8988T (cell line): Measurements from ENCODE around the gene IKZF2.

Source experiments
- DNase-seq: peaks from one replicate; pipeline ENCODE4 v3.0.0; 2011

The IKZF2 gene

DNA sequence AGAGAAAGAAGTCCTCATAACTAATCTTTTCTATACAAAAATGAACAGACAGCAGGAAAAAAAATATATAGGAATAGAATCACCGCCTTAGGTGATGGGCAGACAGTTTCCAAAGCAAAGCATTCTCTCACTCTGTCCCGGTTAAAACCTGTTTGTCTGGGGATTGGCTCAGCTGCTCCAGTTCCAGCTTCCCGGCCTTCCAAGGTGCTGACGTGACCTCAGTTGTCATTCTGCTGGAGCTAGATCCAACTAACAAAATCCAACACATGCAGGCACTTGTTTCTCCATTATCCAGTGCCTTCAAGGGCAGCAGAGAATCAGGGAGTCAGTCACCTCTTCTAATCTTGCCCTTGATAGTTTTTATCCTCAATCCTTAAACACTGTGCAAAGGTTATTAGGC is 52.8 kb downstream of the IKZF2 start:
- no peak for DNase-seq

DNA sequence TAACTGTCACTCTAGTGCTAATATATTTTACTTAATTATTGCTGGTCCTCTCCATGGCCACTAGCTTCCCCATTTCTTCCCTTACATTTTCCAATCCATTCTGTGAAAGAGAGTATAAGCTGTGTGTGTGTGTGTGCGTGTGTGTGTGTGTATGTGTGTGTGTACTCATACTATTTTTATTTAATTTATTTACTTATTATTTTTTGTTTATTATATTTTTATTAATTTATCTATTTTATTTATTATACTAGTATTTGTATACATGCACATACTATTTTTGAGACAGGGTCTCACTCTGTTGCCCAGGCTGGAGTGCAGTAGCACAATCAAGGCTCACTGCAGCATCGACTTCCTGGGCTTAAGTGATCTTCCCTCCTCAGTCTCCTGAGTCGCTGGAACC is 59.6 kb downstream of the IKZF2 start:
- no peak for DNase-seq

DNA sequence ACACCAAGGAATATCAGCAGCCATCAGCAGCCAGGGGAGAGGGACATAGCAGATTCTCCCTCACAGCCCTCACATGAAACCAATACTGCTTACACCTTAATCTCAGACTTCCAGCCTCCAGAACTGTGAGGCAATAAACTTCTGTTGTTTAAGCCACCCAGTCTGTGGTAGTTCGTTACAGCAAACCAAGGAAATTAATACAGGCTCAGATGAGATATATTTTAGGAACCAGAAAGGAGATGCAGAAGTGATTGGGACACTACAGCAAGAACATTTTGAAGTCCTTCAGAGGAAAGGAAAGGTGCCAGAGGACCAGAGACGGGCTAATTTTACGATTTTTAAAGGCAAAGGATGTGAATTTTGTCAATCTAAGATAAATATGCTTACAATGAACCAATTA is 60.6 kb downstream of the IKZF2 start:
- DNase-seq = no peak

- no peak for DNase-seq
Measured at GRCh38 chr2:213089438-213089837, 62.0 kb downstream of the IKZF2 start.

GRCh38 chr2:213087040-213087439 is 64.4 kb downstream of the IKZF2 start:
- DNase-seq = no peak

- no peak for DNase-seq
Measured at GRCh38 chr2:213086571-213086970, 64.8 kb downstream of the IKZF2 start.

GRCh38 chr2:213086050-213086449 is 65.4 kb downstream of the IKZF2 start:
- no peak for DNase-seq

GRCh38 chr2:213085538-213085937 is 65.9 kb downstream of the IKZF2 start:
- no peak for DNase-seq

- no peak for DNase-seq
Measured at GRCh38 chr2:213084261-213084660, 67.2 kb downstream of the IKZF2 start.

DNA sequence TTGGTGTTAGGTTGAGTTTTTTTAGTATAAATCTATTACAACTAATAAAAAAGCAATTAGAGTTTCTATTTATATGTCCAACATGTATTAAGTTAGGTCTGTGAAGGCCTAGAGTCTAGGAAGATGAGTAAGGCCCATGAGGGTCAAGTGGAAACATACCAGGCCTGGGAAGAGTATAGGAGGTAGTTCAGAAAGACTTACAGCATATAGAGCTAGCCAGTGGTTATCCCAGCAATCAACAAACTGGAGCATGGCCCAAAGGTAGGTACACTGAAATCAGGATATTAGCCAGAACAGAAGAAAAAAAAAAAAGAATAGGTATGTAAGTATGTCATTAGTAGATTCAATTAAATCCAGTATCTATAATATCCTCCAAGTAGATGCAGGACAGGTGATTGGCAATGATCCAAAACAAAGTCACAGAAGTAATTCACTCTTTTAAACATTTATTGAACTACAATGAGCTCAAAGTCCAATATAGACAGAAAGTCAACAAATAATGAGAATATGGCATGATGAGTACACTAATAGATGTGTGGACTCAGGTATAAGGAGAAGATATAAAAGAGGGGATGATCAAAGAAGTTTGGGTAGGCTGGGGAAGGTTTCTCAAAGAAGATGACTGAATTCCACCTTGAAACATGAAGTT is 70.3 kb downstream of the IKZF2 start:
- DNase-seq = no peak

GRCh38 chr2:213079756-213080155 is 71.7 kb downstream of the IKZF2 start:
- no peak for DNase-seq

- DNase-seq = no peak
Measured at GRCh38 chr2:213078686-213079085, 72.7 kb downstream of the IKZF2 start.

DNA sequence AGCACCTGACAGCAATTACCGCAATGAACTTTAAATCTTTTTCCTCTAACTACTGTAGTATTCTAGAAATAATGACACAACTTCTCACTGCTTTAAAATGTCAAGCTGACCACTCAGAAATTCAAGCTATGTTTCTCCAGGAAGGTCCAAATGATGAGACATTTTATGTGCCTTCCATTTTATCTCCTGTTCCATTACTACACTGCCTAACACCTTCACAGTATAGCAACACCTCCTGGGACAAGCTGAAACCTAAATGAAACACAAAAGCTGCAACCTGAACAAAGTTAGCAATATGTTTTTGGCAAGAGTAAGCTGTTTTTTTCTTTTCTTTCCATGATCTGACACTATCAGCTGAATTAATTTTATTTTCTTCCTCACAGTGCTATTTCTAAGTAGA is 81.9 kb downstream of the IKZF2 start:
- no peak for DNase-seq

DNA sequence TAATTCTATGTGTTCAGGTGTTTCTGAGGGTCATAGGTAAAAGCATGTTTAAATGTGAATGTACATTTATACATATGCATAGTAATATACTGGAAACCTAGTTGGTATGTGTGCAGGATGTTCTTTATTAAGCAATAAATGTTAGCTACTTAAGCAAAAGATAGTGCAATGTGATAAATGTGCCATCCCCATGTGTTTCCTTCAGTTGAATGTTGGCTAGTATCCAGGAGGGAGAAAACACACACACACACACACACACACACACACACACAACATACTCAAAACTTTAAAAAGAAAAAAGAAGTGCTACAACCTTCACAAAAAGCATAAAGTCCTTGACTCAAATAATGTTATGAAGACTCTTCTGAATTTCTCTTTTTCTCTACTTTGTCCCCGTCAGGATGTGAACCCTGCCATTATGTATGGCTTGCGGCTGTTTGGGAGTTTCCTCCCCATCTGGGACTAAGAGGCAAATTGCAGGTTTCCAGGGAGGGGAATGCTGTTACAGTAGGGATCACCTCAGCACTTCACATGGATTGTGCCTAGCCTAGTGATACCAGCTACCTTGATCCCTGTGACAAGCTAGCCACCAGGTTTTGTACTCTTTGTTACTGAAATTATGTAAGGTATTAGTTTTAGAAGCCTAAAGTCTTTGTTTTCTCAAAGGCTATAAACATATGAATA is 82.6 kb downstream of the IKZF2 start:
- no peak for DNase-seq

- no peak for DNase-seq
Measured at GRCh38 chr2:213067888-213068287, 83.5 kb downstream of the IKZF2 start.

- DNase-seq = no peak
Measured at GRCh38 chr2:213066443-213066743, 85.0 kb downstream of the IKZF2 start.

GRCh38 chr2:213065583-213066442 is 85.6 kb downstream of the IKZF2 start:
- DNase-seq = no peak

GRCh38 chr2:213064099-213064498 is 87.3 kb downstream of the IKZF2 start:
- no peak for DNase-seq

- no peak for DNase-seq
Measured at GRCh38 chr2:213057977-213058376, 93.4 kb downstream of the IKZF2 start.

- no peak for DNase-seq
Measured at GRCh38 chr2:213046431-213046830, 105.0 kb downstream of the IKZF2 start.

DNA sequence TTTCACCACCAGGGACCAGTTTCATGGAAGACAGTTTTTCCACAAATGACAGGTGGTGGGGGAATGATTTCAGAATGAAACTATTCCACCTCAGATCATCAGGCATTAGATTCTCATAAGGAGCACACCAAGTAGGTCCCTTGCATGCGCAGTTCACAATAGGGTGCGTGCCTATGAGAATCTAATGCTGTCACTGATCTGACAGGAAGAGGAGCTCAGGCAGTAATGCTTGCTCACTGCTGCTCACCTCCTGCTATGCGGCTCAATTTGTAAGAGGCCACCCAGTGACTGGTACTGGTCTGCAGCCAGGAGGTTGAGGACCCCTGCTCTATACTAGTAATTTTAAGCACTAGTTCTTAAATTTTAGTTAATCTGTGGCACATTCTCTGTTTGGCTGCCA is 107.8 kb downstream of the IKZF2 start:
- DNase-seq = no peak

GRCh38 chr2:213042262-213042661 is 109.2 kb downstream of the IKZF2 start:
- DNase-seq = no peak

DNA sequence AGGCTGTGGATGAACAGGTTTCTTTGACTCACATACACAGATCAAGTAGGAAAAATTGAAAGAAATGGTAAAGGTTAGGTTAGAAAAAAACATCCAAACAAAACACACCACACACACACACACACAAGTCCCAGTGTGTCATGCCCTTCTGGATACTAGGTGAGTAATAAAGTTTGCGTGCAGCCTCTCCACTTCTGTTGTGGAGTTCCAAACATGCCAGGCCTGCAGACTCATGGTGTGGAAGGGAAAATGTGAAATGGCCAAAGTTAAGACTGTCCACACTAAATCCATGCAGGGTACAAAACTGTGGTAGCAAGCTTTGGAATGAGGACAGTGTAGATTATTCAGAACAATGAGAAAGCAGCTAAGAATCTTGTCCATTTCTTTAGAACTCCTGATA is 114.6 kb downstream of the IKZF2 start:
- no peak for DNase-seq

DNA sequence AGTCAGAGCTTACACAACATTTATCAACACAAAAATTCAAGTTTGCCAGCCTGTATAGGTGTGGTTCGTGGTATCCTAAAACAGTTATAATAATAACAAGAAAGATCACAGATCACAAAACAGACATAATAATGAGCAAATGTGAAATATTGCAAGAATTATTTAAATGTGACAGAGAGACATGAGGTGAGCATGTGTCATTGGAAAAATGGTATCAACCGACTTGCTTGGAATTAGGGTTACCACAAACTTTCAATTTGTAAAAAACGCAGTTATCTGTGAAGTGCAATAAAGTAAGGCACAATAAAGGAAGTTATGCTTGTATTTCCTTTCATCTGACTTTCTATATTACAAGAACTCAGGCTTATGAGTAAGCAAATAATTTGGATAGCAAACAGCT is 116.8 kb downstream of the IKZF2 start:
- no peak for DNase-seq
